OCI-M2 (cell line): Measurements from ENCODE around the gene NTN3.

Experiments
- DNase-seq: peaks from one replicate; lab custom pipeline; 2025; ENCODE audit not compliant: unreplicated experiment; lab: John Stamatoyannopoulos, UW

The NTN3 gene

GRCh38 chr16:2513405-2514332 lies 42.6 kb downstream of the NTN3 start, which contains the start of gene ATP6V0C:
ATP6V0C (plus strand) TSS chr16:2513952; CDS start chr16:2514104, 152 bp downstream.
- no peak for DNase-seq

- no peak for DNase-seq
Observed at GRCh38 chr16:2514333-2515179, 43.5 kb downstream of the NTN3 start.

GRCh38 chr16:2515180-2515851 lies 44.2 kb downstream of the NTN3 start:
- no peak for DNase-seq

GRCh38 chr16:2516391-2517240 lies 45.5 kb downstream of the NTN3 start:
- no peak for DNase-seq

- no peak for DNase-seq
Observed at GRCh38 chr16:2517954-2518605, 47.0 kb downstream of the NTN3 start.

- no peak for DNase-seq
Observed at GRCh38 chr16:2518823-2519710, 48.0 kb downstream of the NTN3 start.

- DNase-seq = no peak
Observed at GRCh38 chr16:2519711-2520080, 48.6 kb downstream of the NTN3 start.

- peak; percentile 26 for DNase-seq
Observed at GRCh38 chr16:2520097-2520783, 49.1 kb downstream of the NTN3 start, which contains the start of gene AMDHD2. AMDHD2 (plus strand) TSS chr16:2520371; CDS start chr16:2520459, 88 bp downstream.

GRCh38 chr16:2520784-2521531 lies 49.9 kb downstream of the NTN3 start:
- no peak for DNase-seq
